Effector memory CD4-positive, alpha-beta T cell (primary cell): Measurements from ENCODE around the gene JAK3.

Experiments used
- DNase-seq, 3 donors: peaks; one replicate each; pipeline ENCODE4 v3.0.0-alpha.2; 2020
- H3K27ac ChIP-seq: 2 replicates; pipeline ENCODE4 v1.7.0; 2013; ENCODE audit warnings: mild to moderate bottlenecking, low read length, moderate library complexity; ENCODE audit not compliant: insufficient read depth, poor library complexity, severe bottlenecking
- H3K27me3 ChIP-seq: replicated peaks from 2 replicates; pipeline ENCODE4 v1.7.0; 2013; ENCODE audit warnings: mild to moderate bottlenecking, low read length; ENCODE audit not compliant: insufficient read depth, control insufficient read depth, poor library complexity, severe bottlenecking
- H3K36me3 ChIP-seq: 2 replicates; pipeline ENCODE4 v1.7.0; 2013; ENCODE audit warnings: mild to moderate bottlenecking, low read length, moderate library complexity; ENCODE audit not compliant: control insufficient read depth, insufficient read depth
- H3K4me1 ChIP-seq: 2 replicates; pipeline ENCODE4 v1.7.0; 2013; ENCODE audit warnings: low read length, mild to moderate bottlenecking; ENCODE audit not compliant: control insufficient read depth, insufficient read depth, poor library complexity, severe bottlenecking
- H3K4me3 ChIP-seq: 2 replicates; pipeline ENCODE4 v1.7.0; 2013; ENCODE audit warnings: low read length, low read depth, mild to moderate bottlenecking; ENCODE audit not compliant: insufficient read depth, poor library complexity, severe bottlenecking
- H3K9me3 ChIP-seq: 2 replicates; pipeline ENCODE4 v1.7.0; 2013; ENCODE audit warnings: mild to moderate bottlenecking, low read length, moderate library complexity; ENCODE audit not compliant: control insufficient read depth

JAK3 gene

GRCh38 chr19:17775991-17776803 is 71.6 kb downstream of the JAK3 start:
- no peak for DNase-seq
- no peaks in the 10 kb centered on the region for H3K4me1 ChIP-seq
- H3K9me3 ChIP-seq: no peaks in the 10 kb centered on the region
- no peak overlapping the region for H3K4me3 ChIP-seq
- H3K36me3 ChIP-seq: peaks cover 44% of the 10 kb centered on the region
- H3K27ac ChIP-seq: no peak overlapping the region
- no peaks in the 10 kb centered on the region for H3K27me3 ChIP-seq

DNA sequence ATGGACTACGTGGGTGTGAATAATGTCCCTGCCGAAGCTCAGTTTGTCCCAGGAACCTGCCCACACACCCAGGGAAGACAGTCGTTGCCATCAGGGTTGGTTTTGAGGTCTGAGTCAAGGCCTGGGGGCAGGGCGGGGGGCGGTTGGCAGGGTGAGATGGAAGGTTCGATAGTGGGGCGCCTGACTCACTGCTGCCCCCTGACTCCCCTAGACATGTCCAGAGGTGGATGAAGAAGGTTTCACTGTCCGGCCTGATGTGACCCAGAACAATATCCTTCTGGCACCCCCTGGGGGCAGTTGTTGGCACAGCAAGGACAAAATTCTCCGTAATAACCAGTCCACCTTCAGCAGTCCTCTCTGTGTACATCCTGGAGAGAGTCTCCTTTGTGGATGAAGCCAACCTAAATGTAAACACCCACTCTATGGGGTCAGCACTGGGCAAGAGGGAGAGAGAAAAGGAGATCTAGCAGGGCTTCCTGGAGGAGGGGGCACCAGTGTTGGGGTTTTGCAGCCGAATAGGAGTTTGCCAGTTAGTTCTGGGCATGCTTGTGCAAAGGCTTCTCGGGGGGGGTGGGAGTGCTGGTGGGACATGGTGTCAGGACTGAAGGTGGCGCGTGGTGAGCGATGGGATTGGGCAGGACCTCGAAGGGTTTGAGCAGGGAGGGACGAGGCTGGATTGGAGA is 72.4 kb downstream of the JAK3 start:
- Histone ChIP-seq H3K4me3 (no peak overlapping the region), H3K4me1 (no peaks in the 10 kb centered on the region), H3K9me3 (no peaks in the 10 kb centered on the region), H3K27me3 (no peaks in the 10 kb centered on the region), H3K36me3 (peaks cover 51% of the 10 kb centered on the region), H3K27ac (no peak overlapping the region)
- peak in 1 of 3 donors; percentile 22 for DNase-seq
